Hepatocyte (in vitro differentiated cells): ENCODE measurements around the gene PLPP4. TPM values are rescaled to one million over a fixed set of nuclear protein-coding genes. Genes with fewer than 3 reads are reported as not detected.

Experiments used
- DNase-seq: peaks from one replicate; pipeline ENCODE4 v3.0.0-alpha.2; 2016; ENCODE audit warnings: low spot score
- H2AFZ ChIP-seq: fragments of 200-600 bp; sonication (generic); 2 replicates; pipeline ENCODE4 v1.6.0; 2016; ENCODE audit warnings: antibody characterized with exemption, mild to moderate bottlenecking
- H3K27ac ChIP-seq: fragments of 200-600 bp; sonication (generic); 2 replicates; pipeline ENCODE4 v1.5.1; 2016; ENCODE audit warnings: mild to moderate bottlenecking
- H3K27me3 ChIP-seq: fragments of 200-600 bp; sonication (generic); 2 replicates; pipeline ENCODE4 v1.6.1; 2016
- H3K36me3 ChIP-seq: fragments of 200-600 bp; sonication (generic); replicated peaks from 2 replicates; pipeline ENCODE4 v1.5.1; 2016; ENCODE audit warnings: low read depth; ENCODE audit not compliant: insufficient read depth
- H3K4me1 ChIP-seq: fragments of 200-600 bp; sonication (generic); 2 replicates; pipeline ENCODE4 v1.5.1; 2016; ENCODE audit warnings: mild to moderate bottlenecking, moderate library complexity; ENCODE audit not compliant: insufficient read depth
- H3K4me2 ChIP-seq: fragments of 200-600 bp; sonication (generic); 2 replicates; pipeline ENCODE4 v1.6.0; 2016
- H3K4me3 ChIP-seq: fragments of 200-600 bp; sonication (generic); 2 replicates; pipeline ENCODE4 v1.5.1; 2016; ENCODE audit warnings: mild to moderate bottlenecking
- H3K79me2 ChIP-seq: fragments of 200-600 bp; sonication (generic); 2 replicates; pipeline ENCODE4 v1.6.0; 2017; ENCODE audit warnings: mild to moderate bottlenecking
- H3K9me2 ChIP-seq: fragments of 200-600 bp; sonication (generic); replicated peaks from 2 replicates; pipeline ENCODE4 v1.6.0; 2017; ENCODE audit warnings: mild to moderate bottlenecking; ENCODE audit not compliant: insufficient read depth
- H3K9me3 ChIP-seq: fragments of 200-600 bp; sonication (generic); 2 replicates; pipeline ENCODE4 v1.5.1; 2016; ENCODE audit warnings: low read depth, mild to moderate bottlenecking
- H4K20me1 ChIP-seq: fragments of 200-600 bp; sonication (generic); 2 replicates; pipeline ENCODE4 v1.6.0; 2016; ENCODE audit warnings: mild to moderate bottlenecking; ENCODE audit not compliant: insufficient read depth, poor library complexity, severe bottlenecking
- EZH2 ChIP-seq: fragments of 200-600 bp; sonication (generic); IDR thresholded peaks from 2 replicates; pipeline ENCODE4 v1.6.1; 2016; ENCODE audit warnings: antibody characterized with exemption, mild to moderate bottlenecking, borderline replicate concordance
- EZH2phosphoT487 ChIP-seq: fragments of 200-600 bp; sonication (generic); IDR thresholded peaks from one replicate; pipeline ENCODE4 v1.6.1; 2018; ENCODE audit warnings: antibody characterized with exemption, mild to moderate bottlenecking, low read depth, moderate library complexity; ENCODE audit not compliant: unreplicated experiment, severe bottlenecking
- WGBS: methylation state at CpG from one replicate; pipeline ENCODE4 v1.1.6; 2016; ENCODE audit warnings: low lambda C conversion rate; ENCODE audit errors: missing lambda C conversion rate; 5-methylcytosine and 5-hydroxymethylcytosine counted together
- polyA plus RNA-seq: library from polyadenylated mRNA; unstranded; fragments of >200 nt; fragmentation: Nextera tagmentation; extraction: Ambion mirVana; gene quantifications from 2 replicates; pipeline ENCODE4 v1.2.1, GENCODE V29; 2016
- total RNA-seq: library from RNA; depleted of rRNA; stranded (reverse); fragments of >200 nt; gene quantifications from 2 replicates; pipeline ENCODE4 v1.2.3, GENCODE V29; 2014
- TF ChIP-seq, protein P1 (sequence below): fragments of 200-600 bp; sonication (generic); IDR thresholded peaks from 2 replicates; pipeline ENCODE4 v1.5.1; 2016; ENCODE audit warnings: antibody characterized with exemption, mild to moderate bottlenecking; ENCODE audit not compliant: poor library complexity

The PLPP4 gene
- total and polyA plus RNA-seq, 2 experiments from 2014 or later = 3.4 to 10.8 TPM

DNA sequence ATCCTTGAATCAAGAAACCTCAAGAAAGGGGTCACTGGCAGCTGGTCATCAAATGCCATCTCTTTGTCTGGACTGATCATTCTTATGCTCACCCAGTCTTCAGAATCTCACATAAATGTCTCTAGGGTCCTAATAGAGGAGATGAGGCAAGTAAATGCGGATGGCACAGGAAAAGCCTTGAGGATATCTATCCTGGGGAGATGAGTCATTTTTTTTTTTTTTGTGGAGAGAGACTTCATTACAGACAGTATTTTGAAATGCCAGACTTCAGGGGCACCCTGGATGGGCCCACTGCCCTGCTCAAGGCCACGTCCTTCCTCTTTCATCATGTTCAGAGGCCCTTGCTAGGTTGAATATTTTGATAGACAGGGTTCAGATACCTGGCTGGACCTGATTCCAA is 19.5 kb upstream of the PLPP4 start:
- Histone ChIP-seq H3K27me3 (no peaks in the 10 kb centered on the region), H3K9me3 (no peaks in the 10 kb centered on the region), H3K4me2 (no peak overlapping the region), H3K27ac (no peak overlapping the region), H3K4me3 (no peak overlapping the region), H3K9me2 (no peaks in the 10 kb centered on the region), H3K36me3 (no peaks in the 10 kb centered on the region), H3K4me1 (no peaks in the 10 kb centered on the region), H3K79me2 (no peaks in the 10 kb centered on the region), H4K20me1 (no peaks in the 10 kb centered on the region), H2AFZ (no peak overlapping the region)
- no peak for DNase-seq
- 36% methylated on average over 2 of the region's 2 CpGs for WGBS
- TF ChIP-seq EZH2phosphoT487 (no peak), EZH2 (no peak)
- TF ChIP-seq, protein P1, sequence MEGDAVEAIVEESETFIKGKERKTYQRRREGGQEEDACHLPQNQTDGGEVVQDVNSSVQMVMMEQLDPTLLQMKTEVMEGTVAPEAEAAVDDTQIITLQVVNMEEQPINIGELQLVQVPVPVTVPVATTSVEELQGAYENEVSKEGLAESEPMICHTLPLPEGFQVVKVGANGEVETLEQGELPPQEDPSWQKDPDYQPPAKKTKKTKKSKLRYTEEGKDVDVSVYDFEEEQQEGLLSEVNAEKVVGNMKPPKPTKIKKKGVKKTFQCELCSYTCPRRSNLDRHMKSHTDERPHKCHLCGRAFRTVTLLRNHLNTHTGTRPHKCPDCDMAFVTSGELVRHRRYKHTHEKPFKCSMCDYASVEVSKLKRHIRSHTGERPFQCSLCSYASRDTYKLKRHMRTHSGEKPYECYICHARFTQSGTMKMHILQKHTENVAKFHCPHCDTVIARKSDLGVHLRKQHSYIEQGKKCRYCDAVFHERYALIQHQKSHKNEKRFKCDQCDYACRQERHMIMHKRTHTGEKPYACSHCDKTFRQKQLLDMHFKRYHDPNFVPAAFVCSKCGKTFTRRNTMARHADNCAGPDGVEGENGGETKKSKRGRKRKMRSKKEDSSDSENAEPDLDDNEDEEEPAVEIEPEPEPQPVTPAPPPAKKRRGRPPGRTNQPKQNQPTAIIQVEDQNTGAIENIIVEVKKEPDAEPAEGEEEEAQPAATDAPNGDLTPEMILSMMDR = no peak

DNA sequence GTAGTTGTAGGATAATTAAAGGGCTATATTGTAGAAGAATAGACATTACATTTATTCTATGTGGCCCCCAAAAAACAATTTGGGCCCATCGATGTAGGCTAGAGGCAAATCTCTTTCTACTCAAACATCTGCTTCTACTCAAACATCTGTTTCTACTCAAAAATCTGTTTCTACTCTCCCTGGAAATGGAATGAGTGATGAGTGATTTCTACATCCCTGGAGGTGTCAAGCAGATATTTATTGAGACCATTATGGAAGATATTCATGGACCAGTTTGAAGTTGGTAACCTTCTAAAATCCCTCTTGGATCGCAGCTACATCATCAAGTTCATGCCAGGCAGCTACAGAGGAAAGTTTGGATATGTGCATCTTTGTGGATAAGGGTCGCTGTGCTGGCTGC is 5.1 kb upstream of the PLPP4 start:
- Histone ChIP-seq H4K20me1 (no peaks in the 10 kb centered on the region), H2AFZ (no peak overlapping the region), H3K4me3 (no peak overlapping the region), H3K4me1 (no peaks in the 10 kb centered on the region), H3K4me2 (no peak overlapping the region), H3K27ac (no peak overlapping the region), H3K9me3 (no peaks in the 10 kb centered on the region), H3K79me2 (no peaks in the 10 kb centered on the region), H3K27me3 (peaks cover 34% of the 10 kb centered on the region), H3K36me3 (no peaks in the 10 kb centered on the region), H3K9me2 (no peaks in the 10 kb centered on the region)
- 67% methylated on average over 3 of the region's 3 CpGs for WGBS
- TF ChIP-seq EZH2phosphoT487 = no peak
- TF ChIP-seq EZH2 = no peak
- TF ChIP-seq, protein P1 = no peak
- no peak for DNase-seq

DNA sequence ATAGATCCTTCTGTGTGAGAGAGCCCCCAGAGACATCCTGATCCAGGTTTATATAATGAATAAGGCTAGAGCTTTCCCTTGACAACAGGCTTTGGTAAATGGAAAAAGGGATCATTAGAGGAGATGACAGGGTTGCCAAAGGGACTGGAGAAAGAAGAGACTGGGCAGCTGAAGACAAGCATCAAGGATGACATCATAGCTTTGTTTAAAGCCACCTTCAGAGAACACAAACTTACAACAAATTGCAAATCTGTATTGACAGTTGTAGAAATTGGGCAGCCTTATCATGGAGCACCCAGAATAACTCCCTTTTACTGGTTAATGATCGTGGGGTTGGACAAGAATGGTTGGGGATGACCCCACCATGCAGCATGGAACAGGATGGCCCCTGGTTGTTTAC is 3.7 kb upstream of the PLPP4 start:
- H4K20me1 ChIP-seq = no peaks in the 10 kb centered on the region
- 86% methylated on average over 1 of the region's 1 CpG for WGBS
- H3K4me1 ChIP-seq = peaks cover 7% of the 10 kb centered on the region
- H3K4me3 ChIP-seq = no peak overlapping the region
- no peak overlapping the region for H3K27ac ChIP-seq
- H3K9me3 ChIP-seq = no peaks in the 10 kb centered on the region
- peaks cover 46% of the 10 kb centered on the region for H3K27me3 ChIP-seq
- DNase-seq = no peak
- no peaks in the 10 kb centered on the region for H3K9me2 ChIP-seq
- no peak overlapping the region for H3K4me2 ChIP-seq
- TF ChIP-seq EZH2 = no peak
- no peaks in the 10 kb centered on the region for H3K36me3 ChIP-seq
- H3K79me2 ChIP-seq = no peaks in the 10 kb centered on the region
- H2AFZ ChIP-seq = no peak overlapping the region

DNA sequence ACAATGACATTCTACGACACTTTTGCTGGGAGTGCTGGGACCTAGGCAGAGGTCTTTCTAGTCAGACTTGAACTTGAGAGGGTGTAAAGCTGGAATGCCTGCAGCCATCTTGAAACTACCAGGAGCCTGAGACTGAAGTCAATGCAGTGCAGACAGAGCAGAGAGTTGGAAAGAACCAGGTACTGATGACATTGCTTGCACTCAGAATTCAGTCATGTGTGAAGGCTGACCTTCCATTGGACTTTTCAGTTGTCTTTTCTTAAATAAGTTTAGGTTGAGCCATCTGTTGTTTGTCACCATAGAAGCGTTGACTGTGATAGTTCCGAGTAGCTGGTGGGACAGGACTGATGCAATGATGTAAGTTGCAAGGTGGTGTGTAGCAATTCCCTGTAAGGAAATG is 3.1 kb upstream of the PLPP4 start:
- Histone ChIP-seq H2AFZ (no peak overlapping the region), H3K36me3 (no peaks in the 10 kb centered on the region), H3K4me2 (no peak overlapping the region), H3K4me1 (peaks cover 7% of the 10 kb centered on the region), H3K79me2 (no peaks in the 10 kb centered on the region), H3K9me2 (no peaks in the 10 kb centered on the region), H3K9me3 (no peaks in the 10 kb centered on the region), H3K27ac (no peak overlapping the region), H3K27me3 (peaks cover 52% of the 10 kb centered on the region), H4K20me1 (no peaks in the 10 kb centered on the region), H3K4me3 (no peak overlapping the region)
- WGBS = 92% methylated on average over 3 of the region's 3 CpGs
- TF ChIP-seq EZH2phosphoT487 (no peak), EZH2 (no peak)
- TF ChIP-seq, protein P1 = no peak
- DNase-seq = no peak
